ENCODE measurements around the gene NR3C1. TPM values are rescaled to one million over a fixed set of nuclear protein-coding genes. Genes with fewer than 3 reads are reported as not detected.

Gene NR3C1
- polyA plus RNA-seq, 3 donors = 38.5 to 39.6 (median 38.6) TPM

DNA sequence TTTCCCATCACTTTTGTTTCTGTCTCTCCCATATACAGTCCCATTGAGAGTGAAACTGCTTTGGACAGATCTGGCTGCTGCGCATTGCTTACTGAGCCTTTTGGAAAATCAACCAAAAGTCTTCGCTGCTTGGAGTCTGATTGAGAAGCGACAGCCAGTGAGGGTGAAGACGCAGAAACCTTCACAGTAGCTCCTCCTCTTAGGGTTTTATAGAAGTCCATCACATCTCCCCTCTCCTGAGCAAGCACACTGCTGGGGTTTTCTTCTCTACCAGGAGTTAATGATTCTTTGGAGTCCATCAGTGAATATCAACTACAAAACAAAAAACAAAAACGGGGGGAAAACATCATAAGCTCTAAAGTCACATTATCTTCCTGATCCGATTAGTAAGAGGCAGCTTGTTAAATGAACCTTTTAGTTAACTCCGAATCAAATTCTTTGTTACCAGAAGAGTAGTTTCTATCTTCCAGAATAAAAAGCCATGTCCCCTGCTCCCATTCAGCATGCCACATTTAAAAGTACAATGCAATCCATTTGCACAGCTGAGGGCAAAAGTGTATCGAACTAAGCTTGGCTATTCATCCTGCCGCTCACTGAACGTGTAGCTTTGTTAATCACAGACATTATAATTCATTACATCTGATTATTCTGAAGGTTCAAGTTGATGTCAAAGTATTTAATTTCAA lies 2.8 kb downstream of the NR3C1 start:
- no peak for DNase-seq (ENCODE audit: low read depth in 3 of 3, low spot score in 2 of 3)

GRCh38 chr5:143399616-143400540 lies 3.6 kb downstream of the NR3C1 start:
- DNase-seq (ENCODE audit: low read depth in 3 of 3, low spot score in 2 of 3) = no peak

DNA sequence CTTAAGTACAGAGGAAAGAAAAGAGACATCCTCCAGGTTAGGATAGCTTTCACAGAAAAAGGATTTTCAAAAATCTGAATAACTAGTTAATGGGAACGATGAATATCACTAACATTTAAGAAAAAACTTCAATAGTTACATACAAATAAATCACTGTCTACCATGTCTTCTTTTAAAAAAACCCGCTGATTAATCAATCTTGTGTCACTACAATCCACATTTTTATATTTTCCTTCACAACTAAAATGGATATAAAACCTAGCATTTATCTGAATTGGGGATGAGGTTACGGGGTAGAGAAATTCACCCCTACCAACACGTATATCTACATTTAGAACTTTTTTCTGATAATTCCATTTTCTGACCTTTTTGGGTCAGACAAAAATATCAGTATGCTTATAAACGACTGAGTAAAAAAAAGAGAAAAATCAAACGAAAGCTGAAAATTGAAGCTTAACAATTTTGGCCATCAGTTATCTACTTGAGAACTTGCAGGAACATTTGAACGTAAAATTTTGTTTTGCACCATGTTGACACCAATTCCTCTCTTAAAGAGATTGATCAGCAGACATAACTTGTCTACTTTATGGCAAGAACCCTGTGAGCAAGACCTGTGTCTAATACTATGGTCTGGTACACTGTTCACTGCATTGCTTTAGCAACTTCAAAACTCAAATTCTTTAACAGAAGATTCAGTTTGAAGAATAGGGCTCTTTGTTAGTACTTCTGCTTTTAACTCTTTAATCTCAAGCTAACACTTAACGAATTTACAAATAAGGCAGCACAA lies 4.8 kb downstream of the NR3C1 start:
- DNase-seq (ENCODE audit: low read depth in 3 of 3, low spot score in 2 of 3) = no peak

- no peak for DNase-seq (ENCODE audit: low read depth in 3 of 3, low spot score in 2 of 3)
Observed at GRCh38 chr5:143398053-143398355, 5.5 kb downstream of the NR3C1 start.

GRCh38 chr5:143397302-143398052 lies 6.0 kb downstream of the NR3C1 start:
- no peak for DNase-seq (ENCODE audit: low read depth in 3 of 3, low spot score in 2 of 3)

- no peak for DNase-seq (ENCODE audit: low read depth in 3 of 3, low spot score in 2 of 3)
Observed at GRCh38 chr5:143396353-143396940, 7.0 kb downstream of the NR3C1 start.

- no peak for DNase-seq (ENCODE audit: low read depth in 3 of 3, low spot score in 2 of 3)
Observed at GRCh38 chr5:143395638-143396352, 7.7 kb downstream of the NR3C1 start.

GRCh38 chr5:143393524-143393923 lies 10.0 kb downstream of the NR3C1 start:
- no peak for DNase-seq (ENCODE audit: low read depth in 3 of 3, low spot score in 2 of 3)

- no peak for DNase-seq (ENCODE audit: low read depth in 3 of 3, low spot score in 2 of 3)
Observed at GRCh38 chr5:143390941-143391340, 12.5 kb downstream of the NR3C1 start.

DNA sequence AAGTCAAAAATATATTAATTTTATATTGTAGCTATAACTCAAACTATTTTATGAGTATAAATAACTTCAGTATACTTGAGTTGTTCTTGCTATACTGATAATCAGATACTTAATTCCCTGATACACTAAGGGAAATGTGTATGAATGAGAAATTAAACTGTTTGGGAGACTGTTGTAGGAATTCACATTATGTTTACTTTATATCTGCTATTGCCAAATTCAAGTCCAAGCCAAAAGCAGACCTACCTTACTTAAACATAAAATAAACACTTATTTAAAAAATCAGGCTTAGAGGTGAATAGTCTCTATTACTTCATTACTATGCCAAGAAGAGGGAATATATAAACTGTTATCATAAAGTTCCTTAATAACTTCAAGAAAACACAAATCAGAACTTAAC lies 13.2 kb downstream of the NR3C1 start:
- no peak for DNase-seq (ENCODE audit: low read depth in 3 of 3, low spot score in 2 of 3)

- DNase-seq (ENCODE audit: low read depth in 3 of 3, low spot score in 2 of 3) = no peak
Observed at GRCh38 chr5:143386725-143387124, 16.8 kb downstream of the NR3C1 start.

DNA sequence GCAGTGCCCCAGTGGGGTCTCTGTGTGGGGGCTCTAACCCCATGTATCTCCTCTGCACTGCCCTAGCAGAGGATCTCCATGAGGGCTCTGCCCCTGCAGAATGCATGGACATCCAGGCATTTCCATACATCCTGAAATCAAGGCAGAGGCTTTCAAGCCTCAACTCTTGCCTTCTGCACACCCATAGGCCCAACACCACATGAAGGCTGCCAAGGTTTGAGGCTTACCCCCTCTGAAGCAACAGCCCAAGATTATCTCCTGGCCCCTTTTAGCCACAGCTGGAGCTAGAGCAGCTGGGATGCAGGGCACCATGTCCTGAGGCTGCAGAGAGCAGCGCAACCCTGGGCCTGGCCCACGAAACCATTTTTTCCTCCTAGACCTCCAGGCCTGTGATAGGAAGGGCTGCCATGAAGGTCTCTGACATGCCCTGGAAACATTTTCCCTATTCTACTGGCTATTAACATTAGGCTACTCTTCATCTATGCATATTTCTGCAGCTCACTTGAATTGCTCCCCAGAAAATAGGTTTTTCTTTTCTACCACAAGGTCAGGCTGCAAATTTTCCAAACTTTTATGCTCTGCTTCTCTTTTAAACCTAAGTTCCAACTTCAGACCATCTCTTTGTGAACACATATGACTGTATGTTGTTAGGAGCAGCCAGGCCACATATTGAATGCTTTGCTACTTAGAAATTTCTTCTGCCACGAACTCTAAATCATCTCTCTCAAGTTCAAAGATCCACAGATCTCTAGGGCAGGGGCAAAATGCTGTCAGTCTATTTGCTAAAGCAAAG lies 18.4 kb downstream of the NR3C1 start:
- DNase-seq (ENCODE audit: low read depth in 3 of 3, low spot score in 2 of 3) = no peak

DNA sequence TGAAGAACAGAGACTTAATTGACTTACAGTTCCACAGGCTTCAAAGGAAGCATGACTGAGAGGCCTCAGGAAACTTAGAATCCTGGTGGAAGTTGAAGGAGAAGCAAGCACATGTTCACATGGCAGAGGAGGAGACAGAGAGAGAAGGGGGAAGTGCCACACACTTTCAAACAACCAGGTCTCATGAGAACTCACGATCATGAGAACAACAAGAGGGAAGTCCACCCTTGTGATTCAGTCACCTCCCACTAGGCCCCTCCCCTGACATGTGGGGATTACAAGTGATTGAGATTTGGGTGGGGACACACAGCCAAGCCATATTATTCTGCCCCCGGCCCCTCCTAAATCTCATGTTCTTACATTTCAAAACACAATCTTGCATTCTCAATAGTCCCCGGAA lies 19.5 kb downstream of the NR3C1 start:
- no peak for DNase-seq (ENCODE audit: low read depth in 3 of 3, low spot score in 2 of 3)

DNA sequence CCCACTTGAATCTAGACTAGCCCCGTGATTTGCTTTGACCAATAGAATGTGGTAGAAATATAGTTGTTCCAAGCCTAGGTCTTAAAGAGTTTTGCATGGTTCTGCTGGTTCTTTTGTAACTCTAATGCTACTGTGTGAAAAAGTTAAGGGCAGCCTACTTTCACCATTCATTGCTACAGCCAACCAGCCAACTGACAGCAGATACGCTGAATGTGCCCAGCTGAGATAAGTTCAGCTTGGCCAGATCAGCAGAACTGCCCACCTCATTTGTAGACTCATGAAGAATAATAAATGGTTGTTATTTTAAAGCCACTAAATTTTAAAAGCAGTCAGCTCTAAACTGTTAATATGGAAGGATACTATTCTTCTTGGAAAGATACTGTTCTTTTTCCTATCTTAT lies 23.9 kb downstream of the NR3C1 start:
- DNase-seq (ENCODE audit: low read depth in 3 of 3, low spot score in 2 of 3) = no peak

DNA sequence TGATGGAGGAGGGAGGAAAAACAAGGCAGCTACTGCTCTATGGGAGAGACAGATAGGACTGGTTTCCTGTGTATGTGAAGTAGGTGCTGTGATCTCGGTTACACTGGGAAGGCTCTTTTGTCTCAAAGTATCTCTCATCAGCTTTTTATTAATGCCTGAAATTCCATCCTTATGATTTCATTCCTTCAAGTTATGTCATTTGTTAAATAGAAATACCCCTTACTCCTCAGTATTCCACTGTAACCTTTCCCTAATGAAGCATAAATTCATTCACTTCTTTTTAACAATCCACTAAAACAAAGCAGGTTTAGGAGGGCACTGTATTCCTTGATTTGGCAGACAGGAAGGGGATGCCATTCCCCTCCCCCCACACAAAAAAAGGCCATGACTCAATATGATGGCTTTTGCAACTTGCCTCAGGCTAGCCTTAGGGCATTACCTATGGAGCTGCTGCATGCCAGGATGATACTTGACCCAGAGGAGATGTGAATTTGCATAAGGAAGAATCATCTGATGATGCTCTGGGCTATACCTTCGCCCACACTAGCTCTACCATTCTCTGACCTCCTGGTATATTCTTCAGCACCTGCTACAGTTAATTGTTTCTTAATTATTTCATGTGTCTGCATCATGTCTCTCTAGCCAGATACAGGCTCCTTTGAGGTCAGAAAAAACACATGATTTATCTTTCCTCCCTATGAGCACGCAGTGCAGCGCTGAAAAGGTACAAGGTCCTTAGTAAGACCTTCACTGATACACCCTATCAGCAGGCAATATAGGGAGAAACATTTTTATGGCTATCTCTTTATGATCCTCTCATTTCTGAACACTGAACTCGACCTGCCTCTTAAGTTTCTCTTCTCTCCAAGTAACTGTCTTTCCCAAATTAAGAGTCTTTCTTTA lies 26.3 kb downstream of the NR3C1 start:
- no peak for DNase-seq (ENCODE audit: low read depth in 3 of 3, low spot score in 2 of 3)

GRCh38 chr5:143376195-143376779 lies 27.2 kb downstream of the NR3C1 start:
- DNase-seq (ENCODE audit: low read depth in 3 of 3, low spot score in 2 of 3) = no peak

DNA sequence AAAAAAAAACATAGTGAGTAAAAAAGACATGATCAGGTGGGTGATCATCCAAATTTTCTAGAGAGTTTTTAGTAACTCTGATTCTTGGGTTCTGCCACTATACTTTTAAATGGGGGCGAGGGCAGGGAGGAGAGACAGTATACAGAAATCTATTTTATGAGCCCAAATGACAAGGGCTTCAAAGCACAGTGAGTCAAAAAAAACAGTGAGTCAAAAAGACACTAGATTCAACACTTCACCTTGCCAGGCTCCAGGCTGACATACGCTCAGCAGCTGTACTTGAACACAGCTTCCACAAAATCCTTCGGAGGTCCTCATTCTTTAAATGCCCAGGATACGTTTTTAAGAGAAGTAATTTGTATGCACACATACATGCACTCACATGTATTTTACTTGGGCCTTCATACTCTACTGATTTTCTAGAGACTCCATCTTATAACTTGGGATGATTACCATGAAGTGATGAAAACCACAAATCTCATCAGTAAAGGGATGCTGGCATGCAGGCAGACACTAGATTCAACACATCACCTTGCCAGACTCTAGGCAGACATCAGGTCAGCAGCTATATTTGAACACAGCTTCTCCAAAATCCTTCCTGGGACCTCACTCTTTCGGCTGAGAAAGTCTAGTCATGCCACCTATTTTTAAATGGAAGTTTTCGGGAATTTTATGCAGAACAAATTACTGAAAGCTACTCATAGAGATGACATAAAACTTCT lies 28.8 kb downstream of the NR3C1 start:
- no peak for DNase-seq (ENCODE audit: low read depth in 3 of 3, low spot score in 2 of 3)
